Activated CD8-positive, alpha-beta memory T cell treated with anti-CD3 and anti-CD28 coated beads for 4 hours (primary cell): ENCODE results near the gene OR5K4.

Source experiments
- DNase-seq, 2 donors: peaks; one replicate each; pipeline ENCODE4 v3.0.0-alpha.2; 2020; ENCODE audit warnings: low read depth in 2 of 2

OR5K4 gene, protein sequence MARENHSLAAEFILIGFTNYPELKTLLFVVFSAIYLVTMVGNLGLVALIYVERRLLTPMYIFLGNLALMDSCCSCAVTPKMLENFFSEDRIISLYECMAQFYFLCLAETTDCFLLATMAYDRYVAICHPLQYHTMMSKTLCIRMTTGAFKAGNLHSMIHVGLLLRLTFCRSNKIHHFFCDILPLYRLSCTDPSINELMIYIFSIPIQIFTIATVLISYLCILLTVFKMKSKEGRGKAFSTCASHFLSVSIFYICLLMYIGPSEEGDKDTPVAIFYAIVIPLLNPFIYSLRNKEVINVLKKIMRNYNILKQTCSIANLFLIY

DNA sequence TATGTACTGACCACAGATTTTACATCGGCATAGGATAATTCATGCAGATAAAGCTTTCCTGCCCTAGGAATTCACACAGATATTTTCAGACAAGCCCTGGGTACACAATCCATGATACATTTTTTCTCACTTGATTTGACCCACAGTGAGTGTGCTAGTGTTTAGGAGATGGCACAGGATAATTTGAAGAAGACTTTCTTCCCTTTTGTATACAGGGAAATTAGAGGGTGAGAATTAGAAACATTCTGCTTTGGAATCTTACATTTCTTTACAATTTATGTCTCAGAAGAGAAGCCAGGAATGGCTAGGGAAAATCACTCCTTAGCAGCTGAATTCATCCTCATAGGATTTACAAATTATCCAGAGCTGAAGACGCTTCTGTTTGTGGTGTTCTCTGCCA, at the start of gene OR5K4:
OR5K4 (plus strand) TSS at position 301 of the 400 bp plus-strand sequence; CDS start at position 301, 0 bp downstream.
- DNase-seq = no peak

DNA sequence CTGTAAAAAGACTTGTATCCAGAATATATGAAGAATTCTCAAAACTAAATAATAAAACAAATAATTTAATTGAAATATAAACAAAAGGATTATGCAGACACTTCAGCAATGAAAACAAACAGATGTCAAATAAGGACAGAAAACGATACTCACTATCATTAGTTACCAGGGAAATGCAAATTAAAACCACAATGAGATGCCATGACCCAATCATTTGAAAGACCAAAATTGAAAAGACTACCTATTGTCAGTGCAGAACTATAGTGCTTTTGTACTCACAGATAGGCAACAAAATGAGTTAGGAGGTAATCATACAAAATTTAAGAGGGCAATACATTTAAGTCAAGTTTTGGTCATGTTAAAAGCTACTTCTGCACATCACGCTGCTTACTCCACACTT, 31.6 kb upstream of the OR5K4 start:
- DNase-seq = no peak

DNA sequence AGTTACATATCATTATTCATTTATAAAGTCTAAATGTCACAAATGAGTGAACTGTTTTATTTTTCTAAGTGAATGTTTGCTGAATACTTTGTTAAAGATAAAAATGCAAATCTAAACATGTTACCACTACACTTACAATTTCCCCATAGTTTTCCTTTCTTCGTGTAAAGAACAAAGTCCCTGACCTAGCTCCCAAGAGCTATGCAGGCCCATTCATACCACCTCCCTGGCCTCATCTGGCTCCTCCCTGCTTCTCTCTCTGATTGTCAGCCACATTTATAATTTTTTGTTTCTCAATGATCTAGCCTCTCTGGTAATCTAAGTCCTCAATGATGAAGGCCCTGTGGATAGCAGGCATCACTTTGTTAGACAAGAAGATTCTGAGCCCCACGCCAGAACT, 31.0 kb upstream of the OR5K4 start:
- DNase-seq = no peak

DNA sequence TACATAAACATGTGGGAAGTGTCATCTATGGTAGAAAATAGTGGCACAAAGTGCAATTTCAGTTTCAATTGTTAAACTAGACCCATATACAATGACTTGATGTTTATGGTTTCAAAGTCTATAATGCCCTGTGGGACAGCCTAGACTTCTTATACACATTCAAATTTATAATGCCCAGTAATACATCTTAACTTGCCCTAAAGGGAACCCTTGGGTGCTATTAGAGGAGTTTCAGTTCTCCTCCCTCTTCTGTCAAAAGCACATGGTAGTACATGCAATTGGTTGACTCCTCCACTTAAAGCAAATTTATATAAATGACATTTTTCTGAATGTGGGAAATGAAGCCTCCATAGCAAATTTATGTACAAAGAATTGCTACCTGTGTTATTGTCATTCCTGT, 30.2 kb upstream of the OR5K4 start:
- no peak for DNase-seq

DNA sequence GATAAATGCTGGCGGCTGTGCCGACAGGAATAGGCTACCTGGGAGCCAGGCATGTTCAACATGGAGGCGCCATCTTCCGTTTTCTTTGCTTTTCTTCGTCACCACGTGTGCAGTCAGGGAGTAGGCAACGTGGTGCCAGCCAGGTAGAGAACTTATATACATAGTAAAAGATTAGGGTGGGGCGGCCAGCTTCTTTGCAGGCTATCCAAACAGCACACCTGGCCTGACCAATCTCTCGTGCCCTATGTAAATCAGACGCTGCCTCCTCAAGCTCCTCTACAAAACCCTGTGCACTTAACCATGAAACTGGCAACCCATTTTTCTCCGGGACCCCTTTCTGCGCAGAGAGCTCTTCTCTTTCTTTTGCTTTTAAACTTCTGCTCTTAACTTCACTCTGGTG, 28.6 kb upstream of the OR5K4 start:
- no peak for DNase-seq

DNA sequence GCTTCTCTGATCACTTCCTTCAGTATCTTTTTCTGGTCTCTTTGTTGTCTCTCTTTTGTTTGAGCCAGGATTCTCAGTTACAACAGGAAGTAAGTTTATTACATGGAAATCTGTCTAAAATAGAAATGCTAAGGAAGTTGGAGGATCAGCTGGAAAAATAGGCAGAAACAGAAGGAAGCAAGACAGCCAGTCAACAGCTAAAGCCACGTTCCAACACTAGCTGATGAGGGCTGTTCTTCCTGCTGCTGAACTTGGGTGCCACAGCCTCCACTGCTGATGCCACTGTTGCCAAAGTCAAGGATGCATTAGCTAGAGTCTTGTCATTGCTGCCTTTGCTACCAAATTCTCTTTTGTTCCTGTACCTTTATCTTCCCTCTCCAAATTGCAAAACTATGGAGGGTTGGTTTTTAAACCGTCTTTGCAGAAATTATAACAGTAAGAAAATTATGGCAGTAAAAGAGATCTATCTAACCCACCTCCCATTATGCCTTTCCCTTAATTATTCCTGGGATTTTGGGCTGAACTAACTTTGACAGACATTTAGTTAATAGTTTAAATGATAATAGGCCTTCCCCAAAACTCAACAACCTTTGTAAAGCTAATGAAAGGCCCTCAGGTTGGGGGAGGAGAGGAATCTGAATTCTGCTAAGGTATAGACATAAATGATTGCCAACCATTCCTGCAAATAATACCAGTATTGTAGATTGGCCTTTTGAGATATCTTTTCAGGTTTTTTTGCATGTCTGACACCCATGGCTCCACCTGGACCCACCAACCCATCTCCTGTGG, 27.4 kb upstream of the OR5K4 start:
- DNase-seq = no peak

DNA sequence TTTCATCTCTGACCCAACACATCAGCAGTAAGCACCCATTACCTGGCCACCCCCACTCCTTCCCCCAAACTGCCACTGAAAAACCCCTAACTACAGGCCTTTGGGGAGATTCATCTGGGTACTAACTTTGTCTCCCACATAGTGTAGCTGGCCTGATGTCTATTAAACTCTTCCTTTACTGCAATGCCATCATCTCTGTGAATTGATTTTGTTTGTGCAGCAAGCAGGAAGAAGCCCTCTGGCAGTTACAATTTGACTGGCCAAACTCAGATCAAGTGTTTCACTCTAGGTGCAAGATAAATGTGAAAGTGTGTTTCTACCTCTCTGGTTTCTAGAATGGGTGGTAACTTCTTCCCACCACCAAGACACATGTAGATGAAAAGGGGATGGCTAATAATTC, 26.7 kb upstream of the OR5K4 start:
- no peak for DNase-seq

DNA sequence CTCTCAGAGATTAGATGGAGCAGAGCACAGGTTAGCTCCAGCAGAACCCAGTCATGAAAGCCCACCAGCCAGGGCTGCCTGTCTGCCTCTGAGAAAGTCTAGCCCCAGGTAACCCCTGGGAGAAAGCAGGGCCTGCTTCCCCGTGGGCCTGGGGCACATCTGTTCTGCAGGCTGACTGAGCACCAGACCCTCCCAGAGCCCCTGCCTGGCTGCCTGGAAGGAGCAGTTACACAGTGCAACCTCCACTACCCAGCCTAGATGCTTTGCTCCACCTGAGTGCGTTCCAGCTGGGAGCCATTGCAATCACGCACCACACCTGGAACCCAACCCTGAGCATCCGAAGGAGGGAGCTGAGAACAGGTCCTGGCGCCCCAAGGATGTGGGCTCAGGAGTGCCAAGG, 24.7 kb upstream of the OR5K4 start:
- DNase-seq = no peak

DNA sequence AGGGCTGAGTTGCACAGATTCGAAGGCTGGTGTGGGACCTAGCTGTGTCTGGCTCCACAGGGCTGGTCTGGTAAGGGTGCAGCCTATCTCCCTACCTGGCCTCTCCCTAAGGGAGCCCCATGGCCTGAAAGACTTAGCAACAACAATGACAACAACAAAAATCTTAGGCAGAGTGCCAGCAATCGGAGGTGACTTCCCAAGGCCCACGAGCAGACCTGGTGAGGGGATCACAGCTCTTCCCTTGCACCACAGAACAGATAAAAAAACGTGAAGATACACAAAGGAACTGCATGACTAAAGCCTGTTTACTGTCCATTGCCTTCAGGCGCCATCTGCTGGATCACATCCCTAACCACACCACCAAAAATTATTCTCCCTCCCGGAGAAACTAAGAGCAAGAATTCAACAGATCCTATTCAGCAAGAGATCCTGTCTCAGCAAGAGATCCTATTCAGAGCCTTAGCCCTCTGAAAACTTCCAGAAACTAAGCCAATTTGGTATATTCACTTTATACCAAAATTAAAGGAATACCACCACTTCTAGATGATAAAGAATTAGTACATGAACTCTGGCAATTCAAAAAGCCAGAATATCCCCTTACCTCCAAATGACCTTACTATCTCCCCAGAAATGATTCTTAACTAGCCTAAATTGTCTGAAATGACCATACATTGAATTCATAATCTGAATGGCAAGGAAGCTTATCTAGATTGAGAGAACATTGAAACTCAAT, 24.1 kb upstream of the OR5K4 start:
- peak in 1 of 2 donors; percentile 7 for DNase-seq

DNA sequence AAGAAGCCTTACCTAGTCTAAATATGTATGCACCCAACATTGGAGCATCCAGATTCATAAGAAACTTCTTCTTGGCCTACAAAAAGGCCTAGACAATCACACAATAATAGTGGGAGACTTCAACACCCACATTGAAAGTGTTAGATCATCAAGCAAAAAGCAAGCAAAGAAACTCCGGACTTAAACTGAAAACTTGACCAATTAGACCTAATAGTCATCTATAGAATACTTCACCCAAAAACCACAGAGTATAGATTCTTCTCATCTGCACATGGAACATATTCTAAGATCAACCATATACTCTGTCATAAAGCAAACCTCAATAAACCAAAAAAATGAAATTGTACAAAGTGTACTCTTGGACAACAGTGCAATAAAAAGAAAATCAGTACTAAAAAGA, 22.3 kb upstream of the OR5K4 start:
- DNase-seq = no peak

DNA sequence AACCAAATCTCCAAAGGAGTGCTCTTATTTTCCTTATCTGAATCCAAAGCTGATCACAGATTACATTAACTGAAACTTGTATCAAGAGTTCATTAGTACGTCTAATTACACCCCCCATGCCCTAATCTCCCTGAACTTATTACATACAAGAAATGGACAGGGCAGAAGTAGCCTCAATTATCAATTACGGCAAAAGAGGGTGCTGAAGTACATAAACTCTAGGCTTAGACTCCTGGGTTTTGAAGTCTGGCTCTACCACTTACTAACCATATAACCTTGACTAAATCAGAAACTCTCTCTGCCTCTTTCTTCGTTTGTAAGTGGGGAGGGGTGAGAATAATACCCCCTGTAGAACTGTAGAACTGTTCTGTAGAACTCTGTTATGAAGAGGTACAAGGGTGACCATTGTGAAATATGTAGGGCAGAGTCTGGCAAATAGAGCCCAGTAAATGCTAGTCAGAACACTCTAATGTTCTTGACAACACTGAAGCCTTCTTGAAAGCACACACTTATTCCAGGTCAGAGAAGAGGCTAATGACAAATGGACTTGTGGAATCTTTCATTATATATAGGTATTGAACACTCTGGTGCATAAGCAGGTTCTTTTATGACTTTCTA, 19.6 kb upstream of the OR5K4 start:
- no peak for DNase-seq

DNA sequence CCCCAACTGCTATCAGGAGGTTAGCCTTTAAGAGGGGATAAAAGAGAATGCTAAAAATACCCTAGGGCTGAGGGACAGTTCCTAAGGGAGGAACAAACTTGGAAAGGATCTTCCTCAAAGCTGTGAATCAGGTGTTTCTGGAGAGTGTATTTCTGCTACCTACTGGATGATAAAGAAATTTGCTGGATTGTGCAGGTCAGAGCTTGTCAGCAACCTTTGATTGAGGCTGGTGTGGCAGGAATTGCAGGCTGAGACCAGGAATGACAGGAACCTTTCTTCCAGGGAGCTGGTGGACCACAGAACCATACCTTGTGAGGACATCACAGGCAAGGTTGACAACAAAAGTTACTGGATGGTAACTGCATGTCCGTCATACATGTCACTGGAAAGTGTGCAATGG, 14.6 kb upstream of the OR5K4 start:
- no peak for DNase-seq

DNA sequence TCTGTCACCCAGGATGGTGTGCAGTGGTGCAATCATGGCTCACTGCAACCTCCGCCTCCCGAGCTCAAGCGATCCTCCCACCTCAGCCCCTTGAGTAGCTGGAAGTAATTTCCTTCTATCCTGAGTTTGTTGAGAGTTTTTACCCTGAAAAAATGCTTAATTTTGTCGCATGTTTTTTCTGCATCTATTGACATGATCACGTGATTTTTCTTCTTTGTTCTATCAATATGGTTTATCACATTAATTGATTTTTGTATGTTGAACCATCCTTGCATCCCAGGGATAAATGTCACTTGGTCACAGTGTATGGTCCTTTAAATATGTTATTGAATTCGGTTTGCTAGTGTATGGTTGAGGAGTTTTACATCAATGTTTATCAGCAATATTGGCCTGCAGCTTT, 11.9 kb upstream of the OR5K4 start:
- DNase-seq = no peak

DNA sequence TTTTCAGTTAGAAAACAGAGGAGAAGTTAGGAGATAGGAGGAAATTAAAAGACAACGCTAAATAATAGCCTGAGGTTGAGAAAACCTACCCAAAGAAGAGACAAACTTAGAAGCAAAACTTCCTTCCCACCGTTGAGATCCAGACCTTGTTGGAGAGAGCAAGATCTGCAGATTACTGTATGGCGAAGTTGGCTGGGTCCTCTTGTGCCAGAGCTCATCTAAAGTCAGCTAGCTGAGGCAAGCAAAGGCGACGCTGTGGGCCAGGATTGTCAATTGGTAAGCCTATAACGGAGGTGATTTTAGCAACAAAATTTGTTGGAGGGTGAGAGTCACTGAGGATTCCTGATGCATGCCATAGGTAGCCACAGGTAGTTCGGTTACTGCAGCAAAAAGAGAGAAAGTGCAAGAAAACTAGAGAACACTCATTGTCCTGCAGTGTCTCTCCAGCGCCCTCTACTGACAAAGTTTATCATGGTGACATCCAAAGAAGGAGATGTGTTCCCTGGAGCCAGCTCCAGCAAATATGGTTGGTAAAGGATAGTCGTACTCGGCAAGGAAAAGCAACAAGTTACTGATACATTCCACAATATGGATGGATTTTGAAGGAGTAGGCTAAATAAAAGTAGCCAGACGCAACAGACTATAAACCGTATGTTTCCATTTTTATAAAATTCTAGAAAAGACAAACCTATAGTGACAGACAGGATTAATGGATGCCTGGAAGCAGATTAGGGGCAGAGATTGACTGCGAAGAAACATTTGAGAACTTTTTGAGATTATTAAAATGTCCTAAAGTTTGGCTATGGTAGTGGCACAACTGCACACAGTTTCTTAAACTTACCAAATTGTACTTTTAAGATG, 9.8 kb upstream of the OR5K4 start:
- DNase-seq = no peak

DNA sequence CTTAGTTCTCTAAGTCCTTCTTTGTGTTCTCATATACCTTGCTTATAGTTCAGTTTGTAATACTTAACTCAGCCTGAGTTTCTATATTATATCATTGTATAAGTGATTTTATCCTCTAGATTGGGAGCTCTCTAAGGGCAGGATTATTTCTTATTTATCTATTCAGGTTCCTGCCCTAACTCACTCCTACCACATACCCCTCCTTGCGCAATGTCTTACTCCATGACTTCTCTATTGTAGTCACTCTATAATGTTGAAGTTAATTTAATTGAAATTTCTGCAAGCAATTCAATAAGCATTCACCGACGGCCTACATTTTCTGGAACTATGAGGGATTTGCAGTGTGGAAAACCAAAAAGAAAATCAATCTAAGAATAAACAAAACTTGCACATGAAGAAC, 3.6 kb upstream of the OR5K4 start:
- no peak for DNase-seq

DNA sequence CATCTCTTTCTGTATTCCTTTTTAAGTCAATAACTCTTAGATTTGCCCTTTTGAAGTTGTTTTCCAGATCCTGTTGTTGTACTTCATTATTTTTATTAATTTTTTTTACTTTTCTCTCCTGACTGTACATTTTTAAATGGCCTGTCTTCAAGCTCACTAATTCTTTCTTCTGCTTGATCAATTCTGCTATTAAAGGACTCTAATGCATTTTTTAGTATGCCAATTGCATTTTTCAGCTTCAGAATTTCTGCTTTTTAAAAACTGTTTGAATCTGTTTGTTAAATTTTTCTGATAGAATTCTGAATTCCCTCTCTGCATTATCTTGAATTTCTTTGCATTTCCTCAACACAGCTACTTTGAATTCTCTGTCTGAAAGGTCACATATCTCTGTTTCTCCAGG, 5.6 kb downstream of the OR5K4 start:
- DNase-seq = no peak

DNA sequence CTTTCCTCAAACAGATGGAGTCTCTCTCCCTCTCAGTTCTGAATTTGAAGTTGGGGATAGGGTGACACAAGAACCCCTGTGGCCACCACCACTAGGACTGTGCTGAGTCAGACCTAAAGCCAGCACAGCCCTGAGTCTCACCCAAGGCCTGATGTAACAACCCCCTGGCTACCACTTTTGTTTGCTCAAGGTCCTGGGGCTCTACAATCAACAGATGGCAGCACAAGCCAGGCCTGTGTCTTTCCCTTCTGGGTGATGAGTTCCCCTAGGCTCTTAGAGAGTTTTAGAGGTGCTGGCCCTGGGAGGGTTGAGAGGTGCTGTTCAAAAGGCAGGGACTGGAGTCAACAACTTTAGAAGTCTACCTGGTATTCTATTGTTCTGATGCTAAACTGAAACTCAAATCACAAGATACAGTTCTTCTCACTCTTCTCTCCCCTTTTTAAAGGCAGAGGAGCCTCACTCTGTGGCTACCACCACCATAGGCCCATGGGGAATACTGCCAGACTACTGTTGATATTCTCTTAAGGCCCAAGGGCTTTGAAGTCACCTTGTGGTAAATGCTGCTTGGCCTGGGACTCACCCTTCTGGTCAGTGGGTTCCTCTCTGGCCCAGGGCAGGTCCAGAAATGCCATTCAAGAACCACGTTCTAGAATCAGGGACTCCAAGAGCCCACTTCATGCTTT, 6.5 kb downstream of the OR5K4 start:
- no peak for DNase-seq

DNA sequence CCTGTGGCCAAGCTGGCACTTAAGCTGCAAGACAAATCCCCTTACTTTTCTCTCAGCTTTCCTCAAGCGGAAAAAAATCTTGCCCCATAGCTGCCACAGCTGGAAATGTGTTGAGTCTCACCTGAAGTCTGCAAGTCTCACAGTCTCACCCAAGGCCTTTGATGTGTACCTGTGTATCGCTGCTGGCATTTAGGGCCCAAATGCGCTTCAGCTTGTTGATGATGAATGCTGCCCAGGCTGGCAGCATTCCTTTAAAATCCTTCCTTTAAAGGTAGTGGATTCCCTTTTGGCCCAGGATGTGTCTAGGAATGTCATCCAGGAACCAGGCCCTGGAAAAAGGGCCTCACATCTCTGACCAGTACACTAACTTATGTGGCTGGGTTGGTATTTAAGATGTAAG, 7.0 kb downstream of the OR5K4 start:
- DNase-seq = no peak

DNA sequence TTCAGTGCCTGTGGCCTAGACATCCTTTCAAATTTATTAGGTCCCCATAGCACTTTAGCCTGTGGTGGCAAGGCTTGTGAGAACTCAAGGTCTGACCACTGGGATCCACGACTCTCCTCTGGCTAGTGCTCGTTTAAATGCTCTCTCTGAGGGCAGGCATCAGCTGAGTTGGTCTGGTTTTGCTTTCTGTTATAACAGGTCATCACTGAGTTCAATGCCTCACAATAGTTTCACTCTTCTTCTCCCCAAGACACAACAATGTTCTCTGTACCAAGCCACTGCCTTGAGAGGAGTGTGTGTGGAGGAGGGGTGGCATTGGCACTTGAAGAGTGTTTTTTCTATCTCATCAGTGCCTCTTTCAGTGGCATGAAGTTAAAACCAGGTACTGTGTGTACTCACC, 7.6 kb downstream of the OR5K4 start:
- no peak for DNase-seq

DNA sequence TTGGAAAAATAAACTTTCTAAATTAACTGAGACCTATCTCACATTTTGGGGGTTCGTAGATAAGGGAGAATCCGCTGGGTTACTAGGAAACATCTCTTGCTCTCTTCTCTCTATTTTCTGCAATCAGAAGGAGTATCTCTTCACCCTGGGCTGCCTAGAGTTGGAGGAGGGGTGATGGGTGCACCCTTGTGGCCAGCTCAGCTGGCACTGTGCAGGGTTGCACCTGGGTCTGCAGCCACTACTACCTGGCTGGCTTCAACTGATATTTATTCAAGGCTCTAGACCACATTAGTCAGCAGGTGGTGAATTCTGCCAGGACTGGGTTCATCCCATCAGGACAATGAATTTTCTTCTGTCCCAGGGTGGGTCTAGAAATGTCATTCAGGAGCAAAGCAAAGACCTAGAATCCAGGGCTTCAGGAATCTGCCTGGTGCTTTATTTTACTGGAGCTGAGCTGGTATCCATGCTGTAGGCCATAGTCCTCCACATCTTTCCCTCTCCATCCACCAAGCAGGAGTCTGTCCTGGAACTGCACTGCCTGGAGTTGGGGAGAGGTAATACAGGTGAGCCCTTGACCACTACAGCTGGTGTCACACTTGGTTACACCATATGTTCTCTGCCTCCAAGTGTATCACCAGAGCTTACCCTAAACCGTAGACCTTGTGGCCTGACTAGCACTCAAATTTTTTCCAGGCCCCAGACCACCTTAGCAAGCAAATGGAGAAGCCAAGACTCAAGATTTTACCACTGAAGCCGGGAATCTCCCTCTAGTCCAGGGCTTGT, 14.0 kb downstream of the OR5K4 start:
- no peak for DNase-seq
